Heart right ventricle (tissue), 16 donors: ENCODE data around the gene RPS6KA3. TPM values are rescaled to one million over a fixed set of nuclear protein-coding genes. Genes with fewer than 3 reads are reported as not detected.

Experiments used
- ATAC-seq, 8 donors: fragments of 200-7000 bp; cut with Tn5 transposase; one replicate each; pipeline ENCODE4 v1.9.1; 2020; ENCODE audit warnings: mild to moderate bottlenecking in 8 of 8, moderate library complexity in 8 of 8, moderate number of reproducible peaks in 1 of 8
- DNase-seq, 2 donors: peaks; one replicate each; pipeline ENCODE4 v3.0.0-alpha.2; 2020
- H3K27ac ChIP-seq, 10 donors: fragments of 200-600 bp; sonication (generic) in 2 of 10; one replicate each; pipeline versions ENCODE4 v1.5.0 to v1.8.0; 2020 to 2022; ENCODE audit warnings: mild to moderate bottlenecking in 3 of 10
- H3K27me3 ChIP-seq, 7 donors: fragments of 200-600 bp; one replicate each; pipeline ENCODE4 v1.8.0; 2021 to 2022; ENCODE audit warnings: mild to moderate bottlenecking in 2 of 7
- H3K36me3 ChIP-seq, 9 donors: fragments of 200-600 bp; sonication (generic) in 1 of 9; one replicate each; pipeline versions ENCODE4 v1.5.0 to v1.8.0; 2020 to 2022; ENCODE audit warnings: mild to moderate bottlenecking in 2 of 9
- H3K4me1 ChIP-seq, 9 donors: fragments of 200-600 bp; sonication (generic) in 1 of 9; one replicate each; pipeline versions ENCODE4 v1.5.0 to v1.8.0; 2020 to 2022; ENCODE audit warnings: mild to moderate bottlenecking in 4 of 9
- H3K4me3 ChIP-seq, 10 donors: fragments of 200-600 bp; sonication (generic) in 2 of 10; one replicate each; pipeline versions ENCODE4 v1.5.0 to v1.8.0; 2020 to 2022; ENCODE audit warnings: mild to moderate bottlenecking in 7 of 10, moderate library complexity in 2 of 10
- H3K9me3 ChIP-seq, 11 donors: fragments of 200-600 bp in 10 of 11; sonication (generic) in 2 of 11; one replicate each; pipeline versions ENCODE4 v1.5.0 to v1.8.0; 2013 to 2022; ENCODE audit warnings: mild to moderate bottlenecking in 2 of 11, control low read depth in 1 of 11, moderate library complexity in 1 of 11
- WGBS, 2 donors: extraction: QIAGEN DNeasy Blood & Tissue Kit; methylation state at CpG; one replicate each; pipeline ENCODE4 v1.1.7; 2013; ENCODE audit warnings: inconsistent platforms in 1 of 2; 5-methylcytosine and 5-hydroxymethylcytosine counted together
- intact Hi-C, 10 donors: fragments of 100-400 bp; cut with DNase I; formaldehyde crosslinking; loops; one replicate each; pipeline versions ENCODE4 v1.11.1 to v1.14.2; 2022
- polyA plus RNA-seq, 2 donors: library from polyadenylated mRNA; stranded (reverse); fragments of 200-250 nt; gene quantifications; one replicate each; pipeline ENCODE4 v1.2.3, GENCODE V29; 2013
- total RNA-seq, 10 donors: library from RNA; stranded (reverse); fragmentation: NEBNext Ultra II Directional in 3 of 10; extraction: Animal tissue kit (Norgen Biotek cat#: 25700) in 3 of 10; gene quantifications; one replicate each; pipeline versions ENCODE4 v1.2.1 to v1.2.4, GENCODE V29; 2021 to 2023
- TF ChIP-seq, protein P1 (sequence below), 9 donors: fragments of 200-600 bp; sonication (generic) in 2 of 9; IDR thresholded peaks; one replicate each; pipeline versions ENCODE4 v1.5.0 to v1.8.0; 2021 to 2022; ENCODE audit warnings: antibody characterized with exemption in 9 of 9, mild to moderate bottlenecking in 5 of 9, moderate library complexity in 1 of 9
- donor health status: Arrhythmogenic right ventricular cardiomyopathy.
- donor health status: ischemic (EF 13 %, LVEDD 7.1; RV severe dilation, severe dysfunction).
- donor health status: healthy with polysubstance abuse.
- donor health status: DM: no; HTN: yes; CAD: no.
- donor health status: DM: no; HTN: no; CAD: no.
- donor health status: ischemic (EF 25% LVEDD 6.9; RV normal size, moderate dysfunction).
- donor health status: ischemic (EF 25% LVEDD 5.7; RV mildly dilated, moderate dysfunction).
- donor health status: healthy.
- donor health status: DM: yes; HTN: yes; CAD: no.
- donor health status: Ischemic cardiomyopathy.
- donor health status: ischemic (EF 35%, LVEDD 5.7; RV mildly dilated, moderate dysfunction).
- donor health status: nonischemic (EF 11% LVEDD 7.7; RV severe dilation, severe dysfunction).
- donor health status: DM: yes; HTN: yes; CAD: no.
- donor health status: PGD.
- donor health status: ischemic (EF 29% LVEDD 5.4; RV normal size, mild dysfunction).
- donor health status: nonischemic (EF 23%, LVEDD 6.1; RV moderate dilation, normal function).

The RPS6KA3 gene
- total and polyA plus RNA-seq, 12 donors, result 6.7 to 42.5 (median 35.0) TPM

- intact Hi-C loops, result no loop called here
- Histone ChIP-seq H3K4me1 (peaks cover 0 to 27% (median 9%) of the 10 kb centered on the region in 9 donors), H3K4me3 (no peak overlapping the region), H3K27ac (no peak overlapping the region), H3K9me3 (peaks cover 0 to 2% (median 0%) of the 10 kb centered on the region in 11 donors), H3K27me3 (peaks cover 0 to 24% (median 0%) of the 10 kb centered on the region in 7 donors), H3K36me3 (peaks cover 0 to 58% (median 0%) of the 10 kb centered on the region in 9 donors)
- WGBS, 2 donors, result 93 to 100% methylated on average over 3 of the region's 3 CpGs
- TF ChIP-seq, protein P1, sequence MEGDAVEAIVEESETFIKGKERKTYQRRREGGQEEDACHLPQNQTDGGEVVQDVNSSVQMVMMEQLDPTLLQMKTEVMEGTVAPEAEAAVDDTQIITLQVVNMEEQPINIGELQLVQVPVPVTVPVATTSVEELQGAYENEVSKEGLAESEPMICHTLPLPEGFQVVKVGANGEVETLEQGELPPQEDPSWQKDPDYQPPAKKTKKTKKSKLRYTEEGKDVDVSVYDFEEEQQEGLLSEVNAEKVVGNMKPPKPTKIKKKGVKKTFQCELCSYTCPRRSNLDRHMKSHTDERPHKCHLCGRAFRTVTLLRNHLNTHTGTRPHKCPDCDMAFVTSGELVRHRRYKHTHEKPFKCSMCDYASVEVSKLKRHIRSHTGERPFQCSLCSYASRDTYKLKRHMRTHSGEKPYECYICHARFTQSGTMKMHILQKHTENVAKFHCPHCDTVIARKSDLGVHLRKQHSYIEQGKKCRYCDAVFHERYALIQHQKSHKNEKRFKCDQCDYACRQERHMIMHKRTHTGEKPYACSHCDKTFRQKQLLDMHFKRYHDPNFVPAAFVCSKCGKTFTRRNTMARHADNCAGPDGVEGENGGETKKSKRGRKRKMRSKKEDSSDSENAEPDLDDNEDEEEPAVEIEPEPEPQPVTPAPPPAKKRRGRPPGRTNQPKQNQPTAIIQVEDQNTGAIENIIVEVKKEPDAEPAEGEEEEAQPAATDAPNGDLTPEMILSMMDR (IDR thresholded peaks at IDR 0.05), result no peak
- ATAC-seq (no peak), DNase-seq (no peak)
Measured at GRCh38 chrX:20230406-20230805, 36.3 kb downstream of the RPS6KA3 start.

GRCh38 chrX:20229155-20229554 is 37.6 kb downstream of the RPS6KA3 start:
- Histone ChIP-seq H3K9me3 (no peaks in the 10 kb centered on the region), H3K27ac (no peak overlapping the region), H3K4me1 (peaks cover 0 to 40% (median 17%) of the 10 kb centered on the region in 9 donors), H3K4me3 (no peak overlapping the region), H3K36me3 (peaks cover 0 to 56% (median 0%) of the 10 kb centered on the region in 9 donors), H3K27me3 (peaks cover 0 to 30% (median 0%) of the 10 kb centered on the region in 7 donors)
- no peak for ATAC-seq
- no peak for DNase-seq
- WGBS, 2 donors, result 95 to 100% methylated on average over 3 of the region's 3 CpGs
- intact Hi-C loops, result no loop called here
- TF ChIP-seq, protein P1 (IDR thresholded peaks at IDR 0.05), result no peak

GRCh38 chrX:20228245-20228644 is 38.5 kb downstream of the RPS6KA3 start:
- Histone ChIP-seq H3K4me3 (no peak overlapping the region), H3K9me3 (no peaks in the 10 kb centered on the region), H3K27me3 (peaks cover 0 to 30% (median 0%) of the 10 kb centered on the region in 7 donors), H3K36me3 (peaks cover 0 to 47% (median 0%) of the 10 kb centered on the region in 9 donors), H3K4me1 (peaks cover 0 to 47% (median 17%) of the 10 kb centered on the region in 9 donors), H3K27ac (no peak overlapping the region)
- WGBS, 2 donors, result 55 to 65% methylated on average over 2 of the region's 2 CpGs
- ATAC-seq, result no peak
- intact Hi-C loops, result no loop called here
- DNase-seq, result no peak
- TF ChIP-seq, protein P1 (IDR thresholded peaks at IDR 0.05), result no peak

DNA sequence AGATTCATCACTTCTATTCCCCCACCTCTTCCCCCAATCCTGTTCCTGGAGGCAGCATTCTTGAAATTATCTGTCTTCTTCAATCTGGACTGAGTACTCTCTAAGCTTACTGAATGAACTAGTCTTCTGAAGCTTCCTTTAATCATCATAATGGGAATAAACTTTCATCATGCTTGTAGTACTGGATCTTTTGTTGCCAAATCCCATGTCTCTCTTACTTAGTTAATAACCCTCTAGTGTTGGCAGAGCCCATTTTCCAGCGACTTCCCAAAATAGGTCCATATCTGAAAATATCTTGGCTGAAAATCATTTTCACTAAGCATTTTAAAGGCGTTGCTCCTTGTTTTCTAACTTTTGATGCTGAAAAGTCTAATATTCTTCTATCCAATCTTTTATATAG is 39.6 kb downstream of the RPS6KA3 start:
- TF ChIP-seq, protein P1 (IDR thresholded peaks at IDR 0.05), result no peak
- intact Hi-C loops, result no loop called here
- Histone ChIP-seq H3K9me3 (no peaks in the 10 kb centered on the region), H3K27ac (peak overlapping the region in 3 of 10 donors; percentile 6 to 48 (median 31)), H3K27me3 (peaks cover 0 to 32% (median 0%) of the 10 kb centered on the region in 7 donors), H3K4me1 (peaks cover 0 to 53% (median 17%) of the 10 kb centered on the region in 9 donors), H3K36me3 (peaks cover 0 to 36% (median 0%) of the 10 kb centered on the region in 9 donors), H3K4me3 (no peak overlapping the region)
- DNase-seq (no peak), ATAC-seq (peak in 1 of 8 donors; percentile 14)
- WGBS, 2 donors, result 37 to 40% methylated on average over 2 of the region's 2 CpGs
